DMS79 (cell line): ENCODE data around the gene CEP85L.
A peak's percentile ranks its signal among the peaks of the same experiment; 100 is the strongest.

Experiments used
- DNase-seq: peaks from one replicate; lab custom pipeline; 2025; lab: John Stamatoyannopoulos, UW

Gene CEP85L

DNA sequence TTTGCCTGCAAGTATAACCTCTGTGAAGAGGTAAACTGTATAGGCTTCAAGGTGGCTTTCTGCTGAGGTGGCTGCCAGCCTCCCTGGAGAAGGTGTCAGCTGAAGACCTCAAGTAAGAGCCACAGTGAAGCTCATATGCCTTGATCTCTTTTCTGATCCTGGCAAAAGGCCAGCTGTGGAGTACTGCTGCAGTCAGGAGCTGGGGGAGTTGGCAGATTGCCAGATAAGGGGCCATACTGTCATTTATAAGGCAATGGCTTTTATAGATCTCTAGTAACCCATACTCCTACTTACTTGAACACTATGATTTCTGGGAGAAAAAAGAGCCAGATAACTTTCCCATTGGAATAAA is 8.8 kb upstream of the CEP85L start:
- peak; percentile 93 for DNase-seq

DNA sequence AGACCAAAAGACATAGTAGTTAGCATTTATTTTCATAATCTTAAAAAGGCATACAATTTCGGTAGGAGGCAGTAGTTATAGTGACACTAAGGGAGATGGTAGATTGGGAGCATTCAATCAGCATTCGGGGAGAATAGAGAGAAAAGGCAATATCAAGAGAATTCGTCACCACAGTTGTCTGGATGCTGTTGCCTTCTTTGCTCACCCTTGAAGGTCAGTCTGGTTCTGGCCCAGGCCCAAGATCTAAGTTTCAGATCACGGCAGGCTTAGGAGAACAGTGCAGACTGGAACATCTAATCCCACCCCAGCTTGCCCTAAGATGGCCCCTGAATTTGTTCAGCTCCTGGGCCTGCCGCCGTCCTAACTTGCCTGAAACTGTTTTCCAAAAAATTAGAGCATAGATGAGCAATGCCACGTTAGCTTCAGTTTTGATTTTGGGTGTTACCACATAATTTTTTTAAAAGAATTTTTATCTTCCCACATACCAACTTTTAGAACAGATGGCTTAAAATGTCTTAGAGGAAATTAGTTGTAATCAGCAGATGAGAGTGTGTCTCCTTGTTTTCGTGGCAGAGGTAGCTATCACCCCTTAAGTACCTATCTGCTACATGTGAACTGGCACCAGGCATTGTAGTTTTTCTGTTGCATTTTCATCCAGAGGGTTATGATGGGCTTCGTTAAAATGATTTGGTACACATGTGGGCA is 8.3 kb upstream of the CEP85L start:
- peak; percentile 28 for DNase-seq

DNA sequence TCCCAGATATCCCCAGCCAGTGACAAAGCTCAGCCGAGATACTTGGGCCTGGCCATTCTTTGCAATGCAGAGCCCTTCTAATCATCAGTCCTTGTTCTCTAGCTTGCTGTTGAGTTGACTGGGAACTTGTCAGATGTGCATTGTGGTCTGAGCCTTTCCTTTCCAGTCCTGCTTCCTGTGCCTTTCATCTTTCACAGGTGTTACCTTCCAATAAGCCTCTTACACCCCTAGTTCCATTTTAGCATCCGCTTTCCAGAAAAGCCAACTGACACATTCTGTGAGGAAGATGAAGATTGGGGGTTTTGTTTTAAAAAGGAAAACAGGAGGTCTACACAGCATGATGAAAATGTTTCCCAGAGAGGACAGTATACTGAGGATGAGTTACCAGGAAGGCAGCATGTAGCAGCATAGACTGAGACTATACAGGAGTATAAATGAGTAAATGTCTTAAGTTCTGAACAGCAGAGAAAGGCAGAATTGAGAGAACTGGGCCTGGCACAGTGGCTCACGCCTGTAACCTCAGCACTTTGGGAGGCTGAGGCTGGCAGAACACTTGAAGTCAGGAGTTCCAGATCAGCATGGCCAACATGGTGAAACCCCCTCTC is 5.6 kb upstream of the CEP85L start:
- no peak for DNase-seq

DNA sequence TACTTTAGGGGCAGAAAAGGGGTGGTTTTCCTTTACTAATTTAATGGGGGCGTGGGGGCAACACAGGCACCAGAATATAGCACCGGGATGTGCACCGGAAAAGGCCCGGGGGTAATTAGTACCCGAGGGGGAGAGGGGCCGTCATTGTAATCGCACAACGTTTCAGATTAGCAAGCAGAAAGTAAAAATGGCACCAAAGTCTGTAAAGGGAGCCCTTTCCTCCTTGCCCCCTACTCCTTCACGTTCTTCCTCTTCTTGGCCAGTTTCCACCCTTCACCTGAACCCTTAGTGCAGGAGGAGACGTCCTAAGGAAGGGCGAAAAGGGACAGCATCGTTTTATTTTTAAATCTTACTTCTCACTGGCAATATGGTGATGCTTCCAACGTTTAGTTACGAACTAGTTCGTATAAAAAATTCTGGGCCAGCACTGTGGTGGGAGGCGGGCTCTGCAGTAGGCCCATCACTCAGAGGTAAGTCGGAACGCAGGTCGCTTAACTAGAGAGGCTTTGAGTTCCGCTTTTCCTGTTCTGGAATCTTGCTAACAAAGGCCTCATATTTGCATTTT is 742 bp upstream of the CEP85L start:
- DNase-seq = no peak

DNA sequence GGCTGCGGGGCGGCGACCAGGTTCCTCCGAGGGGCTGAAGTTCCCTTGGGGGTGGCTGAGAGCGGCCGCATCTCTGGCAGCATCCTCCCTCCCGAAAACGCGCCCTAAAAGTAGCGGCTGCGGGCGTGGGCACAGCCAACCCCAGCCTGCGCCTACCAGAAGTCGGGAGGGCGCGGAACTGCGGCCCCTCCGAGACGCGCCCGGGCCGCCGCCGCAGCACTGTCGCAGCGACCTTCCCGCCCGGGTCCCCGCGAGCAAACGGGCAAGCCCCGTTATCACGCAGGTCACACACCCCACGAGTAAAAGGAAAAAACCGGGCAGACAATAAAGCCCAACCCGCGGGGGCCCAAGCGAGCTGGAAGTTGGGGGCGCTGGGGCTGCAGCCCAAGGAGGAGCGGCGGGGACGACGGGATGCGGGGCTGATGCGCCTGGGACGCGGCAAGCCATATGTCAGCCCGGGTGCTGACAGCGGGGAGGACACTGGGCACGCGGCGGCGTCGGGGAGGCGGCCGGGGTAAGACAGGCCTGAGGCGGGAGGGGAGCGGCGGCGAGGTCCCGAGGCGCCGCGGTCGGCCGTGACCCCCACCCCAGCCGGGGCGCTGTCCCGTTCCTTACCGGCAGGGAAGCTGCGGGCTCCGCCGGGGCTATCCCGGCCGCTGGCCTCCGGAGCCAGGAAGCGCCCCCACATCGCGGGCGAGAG is 659 bp downstream of the CEP85L start:
- DNase-seq = no peak

DNA sequence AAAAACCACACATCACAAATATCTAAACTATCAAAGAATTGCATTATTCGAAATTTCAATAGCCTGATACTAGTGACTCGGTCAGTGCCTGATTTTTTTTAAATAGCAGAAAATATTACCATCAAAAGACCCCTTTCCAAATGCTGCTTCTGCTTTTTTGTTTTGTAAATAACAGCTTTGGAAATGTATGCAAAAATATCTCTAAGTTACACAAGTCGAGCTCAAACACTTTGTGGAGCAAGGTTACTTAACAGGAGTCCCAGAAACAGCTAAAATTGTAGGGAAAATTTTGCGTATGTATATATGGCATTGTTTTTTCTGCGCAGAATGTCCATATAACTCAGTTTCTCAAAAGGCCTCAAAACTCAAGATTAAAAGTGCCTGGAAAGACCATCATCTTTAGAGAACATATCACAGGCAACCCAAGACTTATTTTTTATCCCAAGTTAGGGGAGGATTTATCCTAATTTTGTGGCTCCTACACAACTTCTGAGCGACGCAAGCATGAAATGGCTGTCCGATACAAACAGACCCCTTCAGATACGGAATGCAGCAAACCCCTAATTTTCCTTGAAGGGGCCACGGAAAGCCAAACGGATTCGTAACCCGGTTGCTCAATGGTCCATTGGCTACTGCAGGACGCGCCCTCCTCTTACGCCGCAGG is 1.3 kb downstream of the CEP85L start:
- DNase-seq = peak; percentile 34

DNA sequence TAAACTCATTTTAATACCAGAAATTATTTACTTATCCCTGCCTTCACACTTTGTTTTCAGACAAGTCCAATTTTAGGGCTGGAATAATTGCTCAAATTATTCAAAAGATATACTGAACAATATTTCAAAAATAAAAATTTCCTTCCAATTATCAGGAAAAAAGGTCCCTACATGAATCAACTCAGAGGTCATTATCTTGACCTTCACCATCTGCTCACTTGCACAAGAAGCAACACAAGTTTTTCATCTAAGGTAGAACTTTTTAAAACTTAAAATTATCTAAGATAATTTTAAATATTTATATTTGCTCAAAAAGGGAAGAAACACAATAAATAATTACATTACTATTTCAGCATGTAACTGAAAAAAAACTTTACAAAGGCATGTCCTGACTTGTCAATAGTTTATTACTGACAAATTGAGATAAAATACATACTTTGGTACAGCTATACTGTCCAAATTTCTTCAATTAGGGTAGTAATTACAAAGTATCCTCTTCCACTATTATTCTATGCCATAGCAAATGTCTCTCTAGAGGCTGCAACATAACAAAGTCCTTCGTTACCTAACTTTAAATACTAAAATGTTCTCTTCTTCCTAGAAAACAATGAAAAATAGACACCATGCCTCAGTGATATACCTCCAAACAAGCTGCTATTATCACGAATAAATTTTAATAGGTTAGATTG is 2.4 kb downstream of the CEP85L start:
- DNase-seq = no peak

DNA sequence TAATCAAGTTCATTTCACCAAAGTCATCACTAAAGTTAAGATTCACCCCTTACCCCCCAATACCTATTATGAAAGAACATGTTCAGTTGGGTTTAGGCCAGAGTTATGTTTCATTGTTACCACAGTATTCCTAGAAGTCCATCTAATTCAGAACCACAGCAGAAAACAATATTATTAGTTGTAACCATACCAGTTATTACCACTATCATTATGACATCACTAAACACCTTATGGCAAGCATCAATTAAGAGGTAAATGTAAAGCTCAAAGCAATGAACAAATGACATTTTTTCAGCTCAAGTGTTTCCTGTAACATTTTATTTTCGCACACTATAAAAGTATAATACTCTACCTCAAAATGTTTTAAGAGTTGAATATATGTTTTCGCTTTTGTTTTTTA is 4.4 kb downstream of the CEP85L start:
- no peak for DNase-seq

DNA sequence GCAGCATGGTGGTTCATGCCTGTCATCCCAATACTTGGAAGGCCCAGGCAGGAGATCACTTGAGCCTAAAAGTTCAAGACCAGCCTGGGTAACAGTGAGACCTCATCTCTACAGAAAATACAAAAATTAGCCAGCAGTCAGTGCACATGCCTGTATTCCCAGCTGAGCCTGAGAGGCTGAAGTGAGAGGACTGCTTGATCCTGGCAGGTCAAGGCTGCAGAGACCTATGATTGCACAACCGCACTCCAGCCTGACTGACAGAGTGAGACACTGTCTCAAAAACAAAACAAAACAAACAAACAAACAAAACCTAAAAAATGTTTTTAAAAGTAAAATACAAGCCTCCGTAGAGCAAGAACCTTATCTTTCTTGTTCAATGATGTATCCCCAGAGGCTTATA is 6.0 kb downstream of the CEP85L start:
- DNase-seq = no peak

DNA sequence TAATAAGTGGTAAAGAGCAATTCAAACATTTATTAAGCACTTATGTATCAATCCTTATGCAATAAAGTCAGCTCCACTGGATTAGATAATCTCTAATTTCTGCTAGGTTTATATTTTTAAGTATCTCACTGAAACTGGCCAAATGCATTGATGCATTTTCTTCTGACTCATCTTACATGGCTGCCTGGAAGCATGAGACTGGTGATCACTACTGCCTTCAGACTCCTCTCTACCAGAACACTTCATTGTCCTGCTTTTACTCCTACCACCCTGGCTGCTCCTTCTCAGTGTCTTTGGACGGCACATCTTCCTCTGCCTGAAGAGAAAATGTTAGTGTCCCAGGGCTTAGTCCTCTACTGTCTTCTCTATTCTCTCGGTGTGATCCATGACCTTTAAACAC is 7.4 kb downstream of the CEP85L start:
- DNase-seq = no peak

DNA sequence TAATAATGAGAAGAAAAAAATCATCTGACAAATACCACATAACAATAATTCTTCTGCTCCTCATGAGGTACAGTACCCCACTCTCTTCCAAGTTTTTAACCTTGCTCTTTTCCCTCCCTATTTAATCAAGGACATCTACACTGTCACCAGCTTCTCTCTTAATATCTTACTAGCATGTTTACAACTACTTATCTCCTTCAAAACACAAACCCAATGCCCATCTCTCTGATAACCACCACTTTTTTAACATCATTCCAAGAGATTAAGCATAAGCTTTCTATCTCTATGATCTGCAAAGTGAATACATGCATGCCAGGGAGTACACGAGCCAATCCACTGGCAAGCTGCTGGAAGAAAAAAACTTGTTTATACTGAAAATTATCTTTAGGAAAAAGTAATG is 10.3 kb downstream of the CEP85L start:
- DNase-seq = no peak

DNA sequence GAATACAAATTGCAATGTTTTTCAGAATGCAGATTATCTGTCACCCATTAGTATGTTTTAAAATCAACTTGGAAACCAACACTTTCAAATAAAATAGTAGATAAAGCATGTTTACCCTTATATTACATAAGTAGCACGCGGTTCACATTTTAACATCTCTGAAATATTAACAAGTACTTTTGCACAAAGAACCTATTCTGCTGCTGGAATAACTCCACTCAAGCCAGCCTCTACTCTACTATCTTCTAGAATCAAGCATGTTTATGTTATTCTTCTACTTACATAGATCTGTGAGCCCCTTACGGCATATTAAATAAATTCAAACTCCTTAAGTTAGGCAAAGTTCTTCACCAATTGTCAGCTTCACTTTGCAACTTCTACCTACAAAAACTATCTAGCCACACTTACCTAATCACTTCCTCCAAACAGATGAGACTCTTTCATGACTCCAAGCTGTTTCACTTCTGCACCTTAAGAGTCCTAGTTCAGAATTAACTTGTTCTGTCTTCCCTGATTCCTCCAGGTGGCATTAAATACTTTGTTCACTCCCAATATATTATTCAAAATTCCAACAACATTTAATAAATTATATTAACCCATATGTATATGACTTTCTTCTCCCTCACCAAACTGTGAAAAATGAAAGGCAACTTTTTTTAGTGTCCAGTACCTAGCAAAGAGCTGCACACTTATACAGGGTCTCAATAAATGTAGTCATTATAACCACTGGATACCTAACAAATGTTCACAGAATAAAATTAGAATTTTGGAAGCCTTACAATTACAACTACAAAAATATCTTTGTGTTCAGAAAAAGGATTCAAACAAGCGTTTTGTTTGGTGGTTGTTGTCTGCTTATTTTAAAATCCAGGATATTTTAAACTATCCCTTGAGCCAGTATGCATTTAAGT is 12.1 kb downstream of the CEP85L start:
- no peak for DNase-seq

DNA sequence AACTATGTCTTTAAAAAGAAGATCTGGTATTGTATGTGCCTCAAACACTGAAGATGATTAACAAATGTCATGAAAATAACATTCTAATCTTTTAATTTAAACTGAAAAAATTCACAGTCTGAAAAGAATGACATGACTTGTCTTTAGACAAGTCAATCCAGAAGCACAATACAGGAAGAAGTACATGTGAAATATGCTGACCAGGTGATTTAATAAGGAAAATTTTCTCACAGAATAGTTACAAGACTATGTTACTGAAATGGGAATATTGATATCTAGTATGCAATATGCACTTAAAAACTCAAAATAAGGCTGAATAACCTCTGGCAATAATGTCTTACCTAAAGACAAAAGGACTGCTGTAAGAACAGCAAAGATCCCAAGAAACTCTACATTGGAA is 13.1 kb downstream of the CEP85L start:
- no peak for DNase-seq

DNA sequence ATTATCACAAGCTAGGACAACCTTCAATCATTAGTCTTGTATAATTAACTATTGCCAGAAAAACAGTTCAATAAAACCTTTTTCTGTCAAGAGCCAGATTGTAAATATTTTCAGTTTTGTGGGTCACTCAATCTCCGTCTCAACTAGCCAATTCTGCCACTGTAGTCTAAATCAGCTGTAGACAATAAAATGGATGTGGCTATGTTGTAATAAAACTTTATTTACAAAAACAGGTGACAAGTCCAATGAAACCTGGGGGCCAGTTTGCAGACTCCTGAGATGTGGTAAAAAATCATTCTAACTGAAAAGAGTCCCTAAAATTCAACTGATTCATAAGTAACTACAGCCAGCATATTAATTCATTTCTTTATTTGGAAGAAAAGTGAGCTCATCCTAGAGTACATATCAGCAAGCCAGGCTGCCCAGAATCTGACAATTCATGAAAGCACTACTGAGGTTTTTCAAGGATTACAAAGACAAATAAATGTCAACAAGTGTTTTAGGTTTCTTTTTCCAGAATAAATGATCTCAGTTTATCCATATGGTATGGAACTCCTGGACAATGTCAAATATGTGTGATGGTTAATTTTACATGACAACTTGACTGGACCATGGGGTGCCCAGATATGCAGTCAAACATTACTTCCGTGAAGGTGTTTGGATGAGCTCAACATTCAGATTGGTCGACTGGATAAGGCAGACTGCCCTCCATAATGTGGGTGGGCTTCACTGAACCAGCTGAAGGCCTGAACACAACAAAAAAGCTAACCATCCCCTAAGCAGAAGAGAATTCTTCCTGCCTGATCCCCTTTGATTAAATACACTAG is 15.3 kb downstream of the CEP85L start:
- DNase-seq = no peak

DNA sequence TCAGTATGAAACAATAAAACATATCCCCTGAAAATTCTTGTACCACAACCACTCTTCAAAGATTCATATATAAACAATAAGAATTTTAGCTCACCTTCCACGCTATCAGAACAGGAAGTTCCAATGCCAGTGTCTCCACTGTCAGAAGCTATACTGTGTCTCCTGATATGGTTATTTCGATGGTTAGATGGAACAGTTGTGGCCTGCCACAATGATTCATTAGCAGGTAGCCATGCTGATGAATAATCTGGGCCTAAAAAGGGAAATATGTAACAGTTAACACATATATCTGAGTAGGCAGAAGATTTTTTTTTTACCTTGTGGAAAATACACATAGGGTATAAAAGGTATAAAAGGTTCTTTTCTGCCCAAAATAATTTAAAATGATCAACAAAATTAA is 19.0 kb downstream of the CEP85L start:
- no peak for DNase-seq

DNA sequence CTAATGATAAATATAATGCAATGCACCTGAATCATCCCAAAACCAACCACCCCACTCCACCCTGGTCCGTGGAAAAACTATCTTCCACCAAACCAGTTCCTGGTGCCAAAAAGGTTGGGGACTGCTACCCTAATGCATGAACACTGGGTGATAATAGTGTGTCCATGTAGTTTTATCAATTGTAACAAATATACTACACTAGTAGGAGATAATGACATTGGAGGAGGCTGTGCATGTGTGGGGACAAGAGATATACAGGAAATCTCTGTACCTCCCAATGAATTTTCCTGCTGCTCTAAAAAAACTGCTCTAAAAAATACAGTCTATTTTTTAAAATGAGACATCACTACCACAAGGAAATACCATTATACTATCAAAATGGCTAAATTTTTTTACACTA is 20.5 kb downstream of the CEP85L start:
- no peak for DNase-seq

DNA sequence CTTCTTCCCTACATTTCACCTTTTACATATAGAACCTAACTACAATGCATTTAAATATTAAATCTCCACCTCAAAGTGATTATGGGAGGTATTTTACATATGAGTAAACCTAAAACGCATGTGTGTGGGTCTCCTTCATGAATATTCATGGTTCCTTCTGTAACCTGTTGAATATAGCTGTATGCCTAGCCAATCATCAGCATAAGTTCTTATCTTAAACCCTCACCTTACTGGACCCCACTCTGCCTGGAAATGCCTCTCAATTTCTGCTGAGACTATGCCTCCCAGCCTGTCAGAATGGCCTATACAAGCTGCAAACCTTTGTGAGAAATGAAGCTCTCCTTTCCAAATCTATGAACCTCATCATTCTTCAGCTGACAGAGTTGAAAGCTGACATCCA is 21.3 kb downstream of the CEP85L start:
- DNase-seq = no peak

DNA sequence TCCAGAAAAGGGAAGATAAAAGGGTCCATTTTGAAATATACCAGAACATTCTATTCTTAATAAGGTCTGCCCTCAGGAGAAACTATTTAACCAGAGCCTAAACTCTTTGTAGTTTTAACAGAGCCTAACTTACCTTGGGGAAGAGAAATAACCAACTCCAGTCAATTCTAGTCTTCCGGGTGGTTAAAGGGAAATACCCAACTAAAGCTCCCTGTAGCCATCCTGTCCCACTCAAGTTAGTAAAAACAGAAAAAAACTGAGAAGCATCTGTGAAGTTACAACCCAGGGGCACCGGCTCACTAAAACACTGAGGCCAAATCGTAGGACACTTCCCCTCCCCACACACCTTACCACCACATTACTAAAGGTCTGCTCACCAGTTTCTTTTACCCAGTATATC is 23.7 kb downstream of the CEP85L start:
- no peak for DNase-seq

DNA sequence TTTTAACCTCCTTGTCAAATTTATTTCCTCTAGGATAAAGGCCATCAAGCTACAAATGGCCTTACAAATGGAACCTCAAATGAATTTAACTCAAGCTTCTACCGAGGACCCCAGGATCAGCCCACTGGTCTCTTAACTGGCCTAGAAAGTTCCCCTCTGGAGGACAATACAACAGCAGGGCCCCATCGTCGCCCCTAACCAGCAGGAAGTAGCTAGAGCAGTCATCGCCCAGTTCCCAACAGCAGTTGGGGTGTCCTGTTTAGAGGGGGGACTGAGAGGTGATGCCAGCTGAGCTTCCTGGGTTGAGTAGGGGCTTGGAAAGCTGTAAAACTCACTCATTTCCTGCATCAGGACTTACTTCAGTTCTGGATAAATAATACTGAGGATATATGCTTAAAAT is 25.6 kb downstream of the CEP85L start:
- DNase-seq = no peak

DNA sequence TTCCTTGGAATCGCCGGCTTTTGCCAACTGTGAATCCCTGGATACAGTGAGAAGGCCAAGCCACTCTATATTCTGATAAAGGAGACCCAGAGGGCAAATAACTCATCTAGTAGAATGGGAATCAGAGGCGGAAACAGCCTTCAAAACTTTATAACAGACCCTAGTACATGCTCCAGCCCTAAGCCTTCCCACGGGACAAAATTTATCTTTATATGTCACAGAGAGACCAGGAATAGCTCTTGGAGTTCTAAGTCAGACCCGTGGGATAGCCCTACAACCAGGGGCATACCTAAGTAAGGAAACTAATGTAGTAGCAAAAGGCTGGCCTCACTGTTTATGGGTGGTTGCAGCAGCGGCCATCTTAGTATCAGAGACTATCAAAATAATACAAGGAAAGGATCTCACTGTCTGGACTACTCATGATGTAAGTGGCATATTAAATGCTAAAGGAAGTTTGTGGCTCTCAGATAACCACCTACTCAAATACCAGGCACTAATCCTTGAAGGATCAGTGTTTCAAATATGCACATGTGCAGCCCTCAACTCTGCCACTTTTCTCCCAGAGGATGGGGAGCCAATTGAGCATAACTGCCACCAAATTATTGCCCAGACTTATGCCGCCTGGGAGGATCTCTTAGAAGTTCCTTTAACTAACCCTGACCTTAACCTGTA is 29.5 kb downstream of the CEP85L start:
- DNase-seq = no peak
